ENCODE measurements around the gene IL1RAPL1.
"Not testable (repeated sequence)": the region's sequence is repeated elsewhere in the genome, so short reads cannot be mapped to it uniquely, and the experiment has no call there.

Gene IL1RAPL1

DNA sequence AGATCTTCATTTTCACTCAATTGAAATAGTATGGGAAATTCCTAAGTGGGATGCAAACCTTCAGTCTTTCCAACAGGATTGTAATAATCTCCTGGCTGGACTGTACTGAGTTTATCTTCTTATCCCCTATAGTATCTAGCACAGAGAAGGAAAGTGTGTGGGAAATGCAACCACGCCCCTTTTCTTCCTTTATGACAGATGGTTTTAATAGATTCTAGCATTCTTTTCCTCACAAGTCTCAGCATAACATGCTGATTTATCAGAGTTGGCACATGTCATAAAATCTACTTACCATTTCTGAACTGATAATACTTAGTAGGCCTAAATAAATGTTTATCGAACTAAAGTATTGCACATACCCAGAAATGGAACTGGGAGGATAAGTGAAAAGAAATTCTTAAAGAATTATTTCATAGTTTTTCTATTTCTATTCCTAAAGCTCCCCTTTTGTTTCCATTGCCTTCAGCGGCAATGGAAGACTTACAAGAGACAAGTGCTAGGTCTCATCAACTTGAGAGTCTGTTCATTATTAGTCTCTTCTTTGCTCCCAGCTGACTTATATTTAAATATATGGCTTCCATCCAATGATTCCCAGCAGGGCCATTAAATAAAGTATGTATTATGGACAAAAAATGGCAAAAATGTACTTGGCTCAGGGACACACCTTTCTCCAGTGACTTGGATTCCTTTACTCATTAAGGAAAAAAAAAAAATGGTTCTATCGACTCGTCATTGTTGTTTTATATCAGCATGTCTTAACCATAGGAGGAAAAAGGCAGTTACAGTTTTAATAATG is 484.5 kb downstream of the IL1RAPL1 start:
- FAIRE-seq, result no peak
- no peak for DNase-seq (ENCODE audit: insufficient read length, low spot score)

DNA sequence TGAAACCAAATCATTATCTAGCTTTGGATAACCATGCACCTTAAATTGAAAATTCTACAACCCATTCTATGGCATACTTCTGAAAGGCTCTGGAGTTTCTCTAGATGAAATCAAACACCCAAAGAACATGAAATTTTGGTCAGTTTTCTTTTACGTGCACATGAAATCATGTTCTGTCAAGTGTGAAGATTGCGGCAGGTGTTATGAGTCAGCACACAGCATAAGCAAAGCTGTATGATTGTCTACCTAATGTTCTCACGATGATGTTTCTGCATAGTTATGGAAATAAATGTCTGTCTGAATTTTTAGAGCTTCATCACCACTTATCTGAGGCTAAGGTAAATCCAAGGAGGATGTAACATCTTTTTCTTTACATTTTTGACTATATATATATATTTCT is 495.3 kb downstream of the IL1RAPL1 start:
- FAIRE-seq (no peak), DNase-seq (ENCODE audit: insufficient read length, low spot score) (no peak)

DNA sequence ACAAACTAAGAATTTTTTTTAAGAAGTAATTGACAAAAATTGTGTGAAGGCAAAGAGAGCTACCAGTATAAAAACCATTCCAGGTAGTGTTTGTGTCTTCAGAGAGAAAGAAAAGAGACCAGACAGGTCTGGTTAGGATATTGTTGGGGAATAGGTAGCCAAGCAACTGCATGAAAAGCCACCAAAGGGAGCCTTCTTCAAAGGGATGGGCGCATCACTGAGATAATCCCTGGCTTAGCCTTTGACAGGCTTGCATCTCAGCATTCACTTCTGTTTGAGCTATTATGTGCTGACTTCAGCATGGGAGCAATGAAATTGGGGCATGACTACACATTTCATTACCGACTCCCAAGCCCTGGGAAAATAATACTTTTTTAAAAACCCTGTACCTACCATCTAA is 496.6 kb downstream of the IL1RAPL1 start:
- DNase-seq (ENCODE audit: insufficient read length, low spot score) (no peak), FAIRE-seq (no peak)

GRCh38 chrX:29090811-29091210 is 503.6 kb downstream of the IL1RAPL1 start:
- DNase-seq (ENCODE audit: insufficient read length, low spot score), result no peak
- peak; percentile 45 for FAIRE-seq

DNA sequence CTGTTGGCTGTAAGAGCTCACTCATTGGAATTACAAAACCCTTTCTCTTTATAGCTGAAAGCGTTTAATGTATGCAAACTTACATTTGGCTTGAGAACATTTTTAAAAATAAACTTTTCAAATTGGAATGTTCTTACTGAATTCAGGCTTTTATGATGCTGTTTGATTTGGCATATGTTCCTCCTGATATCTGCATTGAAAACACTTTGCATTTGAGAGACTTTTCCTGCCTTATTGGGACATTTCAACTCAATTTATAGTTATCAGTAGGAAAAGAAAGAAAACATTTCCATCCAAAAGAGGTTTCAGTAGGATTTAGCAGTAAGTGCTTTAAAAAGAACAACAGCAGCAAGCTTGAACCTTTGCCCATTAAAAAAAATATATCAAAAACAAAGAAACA is 520.0 kb downstream of the IL1RAPL1 start:
- DNase-seq (ENCODE audit: insufficient read length, low spot score), result no peak
- no peak for FAIRE-seq

DNA sequence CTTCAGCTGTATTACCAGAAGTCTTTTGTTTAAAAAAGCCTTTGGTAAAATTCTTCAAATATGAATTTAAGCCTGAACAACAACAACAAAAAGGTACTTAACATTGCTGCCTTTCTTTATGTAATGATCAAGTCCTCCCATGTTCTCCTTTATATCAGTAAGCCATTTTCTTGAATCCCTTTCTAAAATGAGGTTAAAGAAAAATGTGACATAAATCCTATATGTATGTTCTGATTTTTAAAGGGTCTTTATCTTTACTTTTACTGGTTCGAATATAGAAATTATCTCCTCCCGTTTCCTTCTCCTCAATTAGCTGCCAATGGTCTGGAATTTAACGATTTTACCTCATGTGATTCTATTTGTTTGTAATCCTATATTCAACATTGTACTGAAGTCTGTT is 522.8 kb downstream of the IL1RAPL1 start:
- FAIRE-seq (no peak), DNase-seq (ENCODE audit: insufficient read length, low spot score) (no peak)

- DNase-seq (ENCODE audit: insufficient read length, low spot score) (no peak), FAIRE-seq (no peak)
Observed at GRCh38 chrX:29113221-29113620, 526.0 kb downstream of the IL1RAPL1 start.

DNA sequence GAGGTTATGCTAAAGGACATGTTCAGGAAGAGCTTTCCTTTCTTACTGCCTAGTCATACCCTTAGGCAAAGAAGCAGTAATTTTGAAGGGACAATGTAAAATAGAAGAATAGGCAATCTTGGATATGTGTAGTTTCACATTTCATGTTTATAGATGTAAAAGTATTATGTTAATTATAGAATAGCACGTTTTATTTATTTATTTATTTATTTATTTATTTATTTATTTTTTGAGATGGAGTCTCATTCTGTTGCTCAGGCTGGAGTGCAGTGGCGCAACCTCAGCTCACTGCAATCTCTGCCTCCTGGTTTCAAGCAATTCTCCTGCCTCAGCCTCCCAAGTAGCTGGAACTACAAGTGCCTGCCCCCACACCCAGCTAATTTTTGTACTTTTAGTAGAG is 535.6 kb downstream of the IL1RAPL1 start:
- DNase-seq (ENCODE audit: insufficient read length, low spot score); FAIRE-seq: not testable (repeated sequence)

DNA sequence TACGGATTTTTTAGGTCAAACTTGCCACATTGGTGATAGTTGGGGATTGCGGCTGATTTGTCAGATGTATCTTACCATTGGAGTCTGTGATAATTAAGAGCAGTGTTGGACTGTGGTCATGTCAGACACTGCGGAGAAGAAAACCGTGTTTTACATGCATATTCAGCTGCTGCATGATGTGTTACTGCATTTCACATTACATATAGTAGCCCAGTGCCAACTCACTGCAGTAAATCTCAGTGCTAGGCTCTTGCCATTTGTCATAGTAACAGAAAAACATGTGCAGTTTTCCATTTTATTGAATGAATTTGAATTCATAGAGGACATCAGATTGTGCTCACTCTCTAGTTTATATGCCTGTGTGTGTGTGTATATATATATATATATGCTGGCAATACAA is 543.7 kb downstream of the IL1RAPL1 start:
- DNase-seq (ENCODE audit: insufficient read length, low spot score), result no peak
- FAIRE-seq, result no peak

DNA sequence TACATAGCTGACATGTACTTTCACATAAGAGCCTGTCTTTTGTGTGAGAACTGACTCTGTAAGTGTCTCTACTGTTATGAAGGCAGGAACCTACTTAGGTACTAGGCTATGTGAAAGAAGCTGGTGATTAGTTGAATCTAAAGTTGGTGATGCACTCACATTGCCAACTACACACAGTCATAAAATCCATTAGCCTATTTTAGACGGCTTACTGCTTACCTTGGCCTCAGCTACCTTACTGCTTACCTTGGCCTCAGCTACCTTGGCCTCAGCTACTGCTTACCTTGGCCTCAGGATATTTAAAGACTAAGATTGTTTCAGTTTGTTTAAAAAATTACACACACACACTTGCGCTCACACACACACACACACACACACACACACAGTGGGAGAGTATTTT is 549.7 kb downstream of the IL1RAPL1 start:
- FAIRE-seq (no peak), DNase-seq (ENCODE audit: insufficient read length, low spot score) (no peak)

DNA sequence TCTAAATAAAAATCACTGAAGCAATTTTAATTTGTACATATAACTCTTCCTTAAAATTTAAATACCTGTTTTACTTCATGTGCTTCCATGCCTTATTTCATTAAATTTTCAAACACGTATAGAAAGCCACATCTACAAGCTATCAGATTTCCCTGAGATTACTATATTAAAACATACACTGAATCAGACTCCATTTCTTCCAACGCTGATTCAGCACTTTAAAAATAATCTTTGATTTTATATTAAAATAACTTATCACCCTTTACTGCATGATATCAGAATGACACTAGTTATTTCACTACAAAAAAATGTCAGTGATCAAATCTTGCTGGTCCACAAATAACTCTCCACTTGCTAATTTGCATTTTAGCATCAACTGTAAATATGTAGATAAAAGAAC is 550.8 kb downstream of the IL1RAPL1 start:
- no peak for FAIRE-seq
- no peak for DNase-seq (ENCODE audit: insufficient read length, low spot score)

- DNase-seq (ENCODE audit: insufficient read length, low spot score) (no peak), FAIRE-seq (no peak)
Observed at GRCh38 chrX:29143356-29143755, 556.1 kb downstream of the IL1RAPL1 start.

GRCh38 chrX:29143756-29144155 is 556.5 kb downstream of the IL1RAPL1 start:
- FAIRE-seq (no peak), DNase-seq (ENCODE audit: insufficient read length, low spot score) (no peak)

GRCh38 chrX:29145316-29145715 is 558.1 kb downstream of the IL1RAPL1 start:
- FAIRE-seq, result no peak
- no peak for DNase-seq (ENCODE audit: insufficient read length, low spot score)

- FAIRE-seq (no peak), DNase-seq (ENCODE audit: insufficient read length, low spot score) (no peak)
Observed at GRCh38 chrX:29148511-29148910, 561.3 kb downstream of the IL1RAPL1 start.

- no peak for FAIRE-seq
Observed at GRCh38 chrX:29155286-29155685, 568.0 kb downstream of the IL1RAPL1 start.

GRCh38 chrX:29172880-29173279 is 585.6 kb downstream of the IL1RAPL1 start:
- DNase-seq (ENCODE audit: insufficient read length, low spot score) (no peak), FAIRE-seq (no peak)

More at GRCh38 chrX:29155286-29155685, 568.0 kb downstream of the IL1RAPL1 start:
- no peak for DNase-seq (ENCODE audit: insufficient read length, low spot score)

DNA sequence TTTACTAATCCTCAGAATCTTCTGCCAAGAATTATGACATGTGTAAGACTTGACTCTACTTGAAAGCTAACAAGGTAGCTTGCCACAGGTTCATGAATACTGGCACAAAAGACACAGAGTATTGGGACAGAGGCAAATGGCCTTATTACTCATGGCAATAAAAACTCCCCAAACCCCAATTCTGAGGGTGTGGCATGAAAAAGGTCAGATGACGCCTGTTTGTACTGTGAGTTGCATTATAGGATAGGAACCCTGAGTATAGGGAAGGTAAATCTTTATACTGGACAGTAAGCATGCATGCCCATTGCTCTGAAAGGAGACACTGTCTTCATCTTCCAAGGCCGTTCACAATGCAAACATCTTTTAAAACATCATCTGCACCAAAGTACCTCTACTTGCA is 600.0 kb downstream of the IL1RAPL1 start:
- FAIRE-seq (no peak), DNase-seq (ENCODE audit: insufficient read length, low spot score) (no peak)

- FAIRE-seq, result no peak
- DNase-seq (ENCODE audit: insufficient read length, low spot score), result no peak
Observed at GRCh38 chrX:29196501-29196900, 609.3 kb downstream of the IL1RAPL1 start.

GRCh38 chrX:29215251-29215650 is 628.0 kb downstream of the IL1RAPL1 start:
- FAIRE-seq (no peak), DNase-seq (ENCODE audit: insufficient read length, low spot score) (no peak)

- DNase-seq (ENCODE audit: insufficient read length, low spot score), result no peak
- FAIRE-seq, result no peak
Observed at GRCh38 chrX:29225670-29226069, 638.4 kb downstream of the IL1RAPL1 start.

DNA sequence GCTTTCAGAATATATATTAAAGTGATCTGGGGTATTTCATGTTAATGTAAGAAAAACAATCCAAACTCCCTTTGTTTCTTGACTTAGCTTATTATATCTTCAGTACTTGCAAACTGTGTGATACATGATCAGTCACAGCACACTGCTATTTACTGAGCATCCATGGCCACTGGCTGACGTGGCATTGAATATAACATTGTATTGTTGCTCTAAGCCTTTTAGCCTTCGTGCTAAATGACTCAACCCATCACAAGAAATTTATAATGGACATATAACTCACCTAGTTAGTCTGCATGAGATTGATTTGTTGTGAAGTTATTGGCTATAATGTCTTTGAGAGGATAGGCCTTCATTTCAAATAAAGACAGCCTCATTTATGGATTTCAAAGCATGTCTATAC is 642.6 kb downstream of the IL1RAPL1 start:
- DNase-seq (ENCODE audit: insufficient read length, low spot score) (no peak), FAIRE-seq (no peak)

DNA sequence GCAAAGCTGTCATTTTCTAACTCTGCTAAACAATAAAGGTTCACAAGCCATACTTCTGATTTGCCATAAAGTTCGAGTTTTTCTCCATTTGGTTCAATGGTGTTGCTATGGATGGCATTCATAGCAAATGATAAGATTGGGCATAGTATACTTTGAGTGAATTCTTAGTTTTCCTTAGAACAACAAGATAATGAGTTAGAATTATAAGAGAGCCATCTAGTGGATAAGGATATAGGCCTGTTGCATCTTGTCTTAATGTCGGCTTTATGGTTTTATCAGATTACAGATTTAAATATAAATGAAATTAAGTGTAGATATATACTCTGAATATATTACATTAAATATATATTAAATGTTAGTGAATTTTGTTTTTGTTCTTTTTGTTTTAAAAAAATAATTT is 644.6 kb downstream of the IL1RAPL1 start:
- DNase-seq (ENCODE audit: insufficient read length, low spot score), result no peak
- no peak for FAIRE-seq
